Neuron (in vitro differentiated cells): ENCODE measurements around the gene GOLGA8S.
"Not testable (repeated sequence)": the region's sequence is repeated elsewhere in the genome, so short reads cannot be mapped to it uniquely, and the experiment has no call there.

Experiments used
- H2AFZ ChIP-seq: one replicate; pipeline ENCODE4 v1.6.1; 2013; ENCODE audit warnings: low read depth, mild to moderate bottlenecking, inconsistent platforms, low read length, moderate library complexity
- H3K27me3 ChIP-seq: one replicate; pipeline ENCODE4 v1.6.1; 2013; ENCODE audit warnings: low read length; ENCODE audit not compliant: insufficient read depth
- H3K36me3 ChIP-seq: one replicate; pipeline ENCODE4 v1.6.1; 2013; ENCODE audit warnings: low read length; ENCODE audit not compliant: insufficient read depth
- H3K4me1 ChIP-seq: one replicate; pipeline ENCODE4 v1.6.1; 2013; ENCODE audit warnings: low read length; ENCODE audit not compliant: insufficient read depth
- H3K4me3 ChIP-seq: 2 replicates; pipeline ENCODE4 v1.5.1; 2013; ENCODE audit warnings: mild to moderate bottlenecking, low read length, moderate library complexity
- H3K9me3 ChIP-seq: one replicate; pipeline ENCODE4 v1.6.1; 2013; ENCODE audit warnings: low read length

GOLGA8S gene

DNA sequence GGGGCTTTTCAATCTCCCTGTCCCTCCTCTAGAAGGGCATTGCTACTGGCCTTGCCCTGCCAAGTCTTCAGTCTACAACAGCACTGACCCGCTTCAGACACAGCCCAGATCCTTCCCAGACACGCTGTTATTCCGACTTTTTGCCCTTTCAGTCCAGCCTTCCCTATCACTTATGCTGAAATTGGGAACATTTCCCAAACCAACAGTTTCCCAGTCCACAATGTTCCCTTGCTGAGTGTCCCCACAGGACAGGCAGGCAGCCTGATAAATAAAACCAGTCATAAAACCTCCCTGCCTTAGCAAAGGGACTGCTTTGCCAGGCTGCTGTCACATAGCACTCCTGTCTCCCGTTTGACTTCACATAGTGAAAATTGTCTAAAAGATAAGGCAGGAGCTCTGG is 49.0 kb downstream of the GOLGA8S start:
- no peaks in the 10 kb centered on the region for H3K27me3 ChIP-seq

DNA sequence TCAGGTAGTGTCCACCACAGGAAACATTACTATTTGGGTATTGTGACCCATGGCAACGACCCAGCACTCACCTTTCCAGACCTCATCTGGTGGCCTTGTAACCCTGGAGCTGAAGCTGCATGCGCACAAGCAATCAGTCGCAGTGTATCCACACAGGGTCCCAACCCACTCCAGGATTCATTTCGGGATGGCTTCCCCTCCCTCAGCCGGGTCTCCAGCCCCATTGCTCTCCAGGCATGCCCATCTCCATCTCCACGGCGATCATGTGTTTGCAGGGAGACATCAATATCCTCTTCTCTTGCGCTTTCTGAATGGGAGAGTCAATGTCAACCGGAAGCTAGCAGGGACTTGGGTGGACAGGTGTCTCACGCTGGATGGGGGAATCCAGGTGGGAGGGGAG is 57.3 kb downstream of the GOLGA8S start:
- H2AFZ ChIP-seq, result no peak overlapping the region
- H3K4me3 ChIP-seq, result no peak overlapping the region
- H3K9me3 ChIP-seq, result no peaks in the 10 kb centered on the region
- no peaks in the 10 kb centered on the region for H3K4me1 ChIP-seq
- no peaks in the 10 kb centered on the region for H3K27me3 ChIP-seq
- H3K36me3 ChIP-seq, result no peaks in the 10 kb centered on the region

More for the DNA sequence above, 49.0 kb downstream of the GOLGA8S start:
- Histone ChIP-seq H3K9me3 (no peaks in the 10 kb centered on the region), H3K4me1 (no peaks in the 10 kb centered on the region), H3K4me3 (no peak overlapping the region), H2AFZ (no peak overlapping the region), H3K36me3 (no peaks in the 10 kb centered on the region)

DNA sequence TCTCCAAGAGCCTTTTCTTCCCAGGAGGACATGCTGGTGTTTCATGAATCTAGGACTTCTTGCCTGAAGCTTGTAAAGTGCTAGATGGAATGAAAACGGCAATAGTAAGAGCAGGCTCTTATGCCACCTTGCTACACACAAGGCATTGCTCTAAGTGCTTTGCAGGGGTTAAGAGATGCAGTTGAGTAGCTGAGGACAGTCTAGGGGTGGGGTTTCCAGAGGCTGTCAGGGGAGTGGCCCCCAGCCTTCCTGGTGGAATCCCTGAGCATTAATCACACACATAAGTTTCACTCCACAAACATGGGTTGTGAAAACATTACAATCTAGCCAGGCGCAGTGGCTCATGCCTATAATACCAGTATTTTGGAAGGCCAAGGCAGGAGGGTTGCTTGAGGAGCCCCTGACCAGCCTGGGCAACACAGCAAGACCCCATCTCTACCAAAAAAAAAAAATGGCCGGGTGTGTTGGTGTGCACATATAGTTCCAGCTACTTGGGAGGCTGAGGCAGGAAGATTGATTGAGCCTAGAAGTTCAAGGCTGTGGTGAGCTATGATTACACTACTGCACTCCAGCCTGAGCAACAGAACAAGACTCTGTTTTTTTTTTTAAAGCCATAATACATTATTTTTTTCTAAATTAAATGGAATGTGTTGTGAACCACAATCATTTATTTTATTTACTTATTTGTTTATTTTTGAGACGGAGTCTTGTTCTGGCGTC is 58.5 kb downstream of the GOLGA8S start:
- H3K27me3 ChIP-seq, H2AFZ ChIP-seq, H3K4me1 ChIP-seq, H3K9me3 ChIP-seq, H3K4me3 ChIP-seq, H3K36me3 ChIP-seq: not testable (repeated sequence)
